Measurements from ENCODE around the gene FDXR.

FDXR gene

GRCh38 chr17:74857191-74857590 lies 15.6 kb downstream of the FDXR start:
- DNase-seq (ENCODE audit: low spot score), result no peak

GRCh38 chr17:74856112-74856511 lies 16.7 kb downstream of the FDXR start:
- no peak for DNase-seq (ENCODE audit: low spot score)

GRCh38 chr17:74855323-74855722 lies 17.5 kb downstream of the FDXR start:
- DNase-seq (ENCODE audit: low spot score), result no peak

- DNase-seq (ENCODE audit: low spot score), result no peak
Observed at GRCh38 chr17:74854792-74855191, 18.0 kb downstream of the FDXR start.

- no peak for DNase-seq (ENCODE audit: low spot score)
Observed at GRCh38 chr17:74853669-74854068, 19.1 kb downstream of the FDXR start.

GRCh38 chr17:74853048-74853397 lies 19.8 kb downstream of the FDXR start:
- DNase-seq (ENCODE audit: low spot score), result no peak

GRCh38 chr17:74852237-74853047 lies 20.4 kb downstream of the FDXR start:
- DNase-seq (ENCODE audit: low spot score), result no peak

GRCh38 chr17:74851612-74852236 lies 21.1 kb downstream of the FDXR start:
- no peak for DNase-seq (ENCODE audit: low spot score)

GRCh38 chr17:74850914-74851313 lies 21.9 kb downstream of the FDXR start:
- DNase-seq (ENCODE audit: low spot score), result no peak

- DNase-seq (ENCODE audit: low spot score), result no peak
Observed at GRCh38 chr17:74850310-74850709, 22.5 kb downstream of the FDXR start.

GRCh38 chr17:74848656-74849399 lies 24.0 kb downstream of the FDXR start:
- no peak for DNase-seq (ENCODE audit: low spot score)

- DNase-seq (ENCODE audit: low spot score), result no peak
Observed at GRCh38 chr17:74846621-74847020, 26.2 kb downstream of the FDXR start.

GRCh38 chr17:74843352-74843627 lies 29.5 kb downstream of the FDXR start:
- no peak for DNase-seq (ENCODE audit: low spot score)

- DNase-seq (ENCODE audit: low spot score), result peak; percentile 84
Observed at GRCh38 chr17:74842599-74843351, 30.0 kb downstream of the FDXR start.

- no peak for DNase-seq (ENCODE audit: low spot score)
Observed at GRCh38 chr17:74842146-74842598, 30.6 kb downstream of the FDXR start.

- DNase-seq (ENCODE audit: low spot score), result peak; percentile 84
Observed at GRCh38 chr17:74840989-74841666, 31.7 kb downstream of the FDXR start.

- DNase-seq (ENCODE audit: low spot score), result no peak
Observed at GRCh38 chr17:74839990-74840852, 32.6 kb downstream of the FDXR start.

- no peak for DNase-seq (ENCODE audit: low spot score)
Observed at GRCh38 chr17:74838274-74838673, 34.5 kb downstream of the FDXR start.

- DNase-seq (ENCODE audit: low spot score), result no peak
Observed at GRCh38 chr17:74836691-74837467, 35.9 kb downstream of the FDXR start.

- DNase-seq (ENCODE audit: low spot score), result no peak
Observed at GRCh38 chr17:74836191-74836590, 36.6 kb downstream of the FDXR start.

Measured in Ammon's horn (tissue), 1 donor.